Smooth muscle cell (in vitro differentiated cells): Measurements from ENCODE around the gene WBP1. TPM values are rescaled to one million over a fixed set of nuclear protein-coding genes. Genes with fewer than 3 reads are reported as not detected.
"Not testable (repeated sequence)": the region's sequence is repeated elsewhere in the genome, so short reads cannot be mapped to it uniquely, and the experiment has no call there.

Experiments
- DNase-seq: peaks from one replicate; lab custom pipeline; 2025; ENCODE audit not compliant: unreplicated experiment; lab: John Stamatoyannopoulos, UW
- H2AFZ ChIP-seq: fragments of 200-600 bp; sonication (generic); 2 replicates; pipeline ENCODE4 v1.6.0; 2016; ENCODE audit warnings: antibody characterized with exemption, low read depth, mild to moderate bottlenecking
- H3F3A ChIP-seq: fragments of 200-600 bp; sonication (generic); 2 replicates; pipeline ENCODE4 v1.6.0; 2017; ENCODE audit warnings: antibody characterized with exemption, low read depth
- H3K27ac ChIP-seq: fragments of 200-600 bp; sonication (generic); 2 replicates; pipeline ENCODE4 v1.5.1; 2016; ENCODE audit warnings: low read depth, mild to moderate bottlenecking
- H3K27me3 ChIP-seq: fragments of 200-600 bp; sonication (generic); 2 replicates; pipeline ENCODE4 v1.6.1; 2016; ENCODE audit warnings: low read depth, mild to moderate bottlenecking
- H3K36me3 ChIP-seq: fragments of 200-600 bp; sonication (generic); 2 replicates; pipeline ENCODE4 v1.5.1; 2016; ENCODE audit warnings: low read depth
- H3K4me1 ChIP-seq: fragments of 200-600 bp; sonication (generic); 2 replicates; pipeline ENCODE4 v1.5.1; 2016; ENCODE audit warnings: low read depth
- H3K4me2 ChIP-seq: fragments of 200-600 bp; sonication (generic); 2 replicates; pipeline ENCODE4 v1.6.0; 2016; ENCODE audit warnings: mild to moderate bottlenecking
- H3K4me3 ChIP-seq: fragments of 200-600 bp; sonication (generic); 2 replicates; pipeline ENCODE4 v1.5.1; 2016; ENCODE audit warnings: mild to moderate bottlenecking
- H3K79me2 ChIP-seq: fragments of 200-600 bp; sonication (generic); 2 replicates; pipeline ENCODE4 v1.6.0; 2016; ENCODE audit warnings: low read depth, mild to moderate bottlenecking
- H3K9ac ChIP-seq: fragments of 200-600 bp; sonication (generic); 2 replicates; pipeline ENCODE4 v1.6.0; 2016; ENCODE audit warnings: low read depth
- H3K9me3 ChIP-seq: fragments of 200-600 bp; sonication (generic); replicated peaks from 2 replicates; pipeline ENCODE4 v1.5.1; 2016; ENCODE audit warnings: low read depth
- H4K20me1 ChIP-seq: fragments of 200-600 bp; sonication (generic); 2 replicates; pipeline ENCODE4 v1.6.0; 2016; ENCODE audit warnings: low read depth
- WGBS: methylation state at CpG from one replicate; pipeline ENCODE4 v1.1.7; 2016; ENCODE audit warnings: low lambda C conversion rate; 5-methylcytosine and 5-hydroxymethylcytosine counted together
- polyA plus RNA-seq: library from polyadenylated mRNA; unstranded; fragments of >200 nt; fragmentation: Nextera tagmentation; extraction: Ambion mirVana; gene quantifications from 2 replicates; pipeline ENCODE4 v1.2.1, GENCODE V29; 2016
- total RNA-seq: library from RNA; depleted of rRNA; stranded (reverse); fragments of >200 nt; gene quantifications from 2 replicates; pipeline ENCODE4 v1.2.3, GENCODE V29; 2014
- TF ChIP-seq, protein P1 (sequence below): fragments of 200-600 bp; sonication (generic); IDR thresholded peaks from 2 replicates; pipeline ENCODE4 v1.5.1; 2017; ENCODE audit warnings: borderline replicate concordance, mild to moderate bottlenecking, antibody characterized with exemption; ENCODE audit not compliant: insufficient read depth, poor library complexity, severe bottlenecking

The WBP1 gene
- total and polyA plus RNA-seq, 2 experiments from 2014 or later = 90.8 to 117 TPM

GRCh38 chr2:74481961-74482800, 23.9 kb downstream of the WBP1 start:
- Histone ChIP-seq H2AFZ (peak overlapping the region; percentile 86), H4K20me1 (no peaks in the 10 kb centered on the region), H3K79me2 (peaks cover 47% of the 10 kb centered on the region), H3K9me3 (no peaks in the 10 kb centered on the region), H3F3A (no peaks in the 10 kb centered on the region), H3K4me2 (peak overlapping the region; percentile 96), H3K4me3 (peak overlapping the region; percentile 79), H3K27ac (peak overlapping the region; percentile 20), H3K4me1 (peaks cover 18% of the 10 kb centered on the region), H3K27me3 (no peaks in the 10 kb centered on the region), H3K9ac (peak overlapping the region; percentile 42), H3K36me3 (no peaks in the 10 kb centered on the region)
- no peak for DNase-seq
- TF ChIP-seq, protein P1, sequence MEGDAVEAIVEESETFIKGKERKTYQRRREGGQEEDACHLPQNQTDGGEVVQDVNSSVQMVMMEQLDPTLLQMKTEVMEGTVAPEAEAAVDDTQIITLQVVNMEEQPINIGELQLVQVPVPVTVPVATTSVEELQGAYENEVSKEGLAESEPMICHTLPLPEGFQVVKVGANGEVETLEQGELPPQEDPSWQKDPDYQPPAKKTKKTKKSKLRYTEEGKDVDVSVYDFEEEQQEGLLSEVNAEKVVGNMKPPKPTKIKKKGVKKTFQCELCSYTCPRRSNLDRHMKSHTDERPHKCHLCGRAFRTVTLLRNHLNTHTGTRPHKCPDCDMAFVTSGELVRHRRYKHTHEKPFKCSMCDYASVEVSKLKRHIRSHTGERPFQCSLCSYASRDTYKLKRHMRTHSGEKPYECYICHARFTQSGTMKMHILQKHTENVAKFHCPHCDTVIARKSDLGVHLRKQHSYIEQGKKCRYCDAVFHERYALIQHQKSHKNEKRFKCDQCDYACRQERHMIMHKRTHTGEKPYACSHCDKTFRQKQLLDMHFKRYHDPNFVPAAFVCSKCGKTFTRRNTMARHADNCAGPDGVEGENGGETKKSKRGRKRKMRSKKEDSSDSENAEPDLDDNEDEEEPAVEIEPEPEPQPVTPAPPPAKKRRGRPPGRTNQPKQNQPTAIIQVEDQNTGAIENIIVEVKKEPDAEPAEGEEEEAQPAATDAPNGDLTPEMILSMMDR = no peak
- WGBS = 2% methylated on average over 74 of the region's 80 CpGs

GRCh38 chr2:74482801-74483674, 24.8 kb downstream of the WBP1 start, which contains the start of the genes CCDC142 and TTC31:
Gene CCDC142 (minus strand): TSS chr2:74482998. CDS start chr2:74482837, 161 bp downstream.
Gene TTC31 (plus strand): TSS chr2:74483081. CDS start chr2:74483096, 15 bp downstream.
- Histone ChIP-seq H3K4me2 (peak within 1 kb of the TSS; percentile 96), H3K9ac (peak within 1 kb of the TSS; percentile 42), H3K9me3 (no peaks in the 10 kb centered on the region), H3F3A (no peaks in the 10 kb centered on the region), H3K27me3 (no peaks in the 10 kb centered on the region), H2AFZ (peak within 1 kb of the TSS; percentile 86), H3K4me3 (peak within 1 kb of the TSS; percentile 79), H3K36me3 (no peaks in the 10 kb centered on the region), H4K20me1 (no peaks in the 10 kb centered on the region), H3K4me1 (peaks cover 18% of the 10 kb centered on the region), H3K79me2 (peaks cover 47% of the 10 kb centered on the region), H3K27ac (peak within 1 kb of the TSS; percentile 20)
- peak; percentile 90 for DNase-seq
- TF ChIP-seq, protein P1 = peak; percentile 84
- WGBS = 3% methylated on average over 50 of the region's 50 CpGs

DNA sequence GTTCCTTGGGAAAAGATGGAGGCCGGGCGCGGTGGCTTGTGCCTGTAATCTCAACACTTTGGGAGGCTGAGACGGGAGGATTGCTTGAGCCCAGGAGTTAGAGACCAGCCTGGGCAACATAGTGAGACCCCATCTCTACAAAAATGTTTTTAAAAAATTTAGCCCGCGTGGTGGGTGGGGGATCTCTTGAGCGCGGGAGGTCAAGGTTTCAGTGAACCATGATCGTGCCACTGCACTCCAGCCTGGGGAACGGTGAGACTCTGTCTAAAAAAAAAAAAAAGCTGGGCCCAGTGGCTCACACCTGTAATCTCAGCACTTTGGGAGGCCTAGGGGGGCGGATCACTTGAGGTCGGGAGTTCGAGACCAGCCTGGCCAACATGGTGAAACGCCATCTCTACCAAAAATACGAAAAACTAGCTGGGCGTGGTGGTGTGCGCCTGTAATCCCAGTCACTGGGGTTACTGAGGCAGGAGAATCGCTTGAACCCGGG, 25.5 kb downstream of the WBP1 start:
- H3F3A ChIP-seq, DNase-seq, H4K20me1 ChIP-seq, H3K27ac ChIP-seq, H3K36me3 ChIP-seq, H3K27me3 ChIP-seq, H3K9me3 ChIP-seq: not testable (repeated sequence)
- WGBS = 94% methylated on average over 19 of the region's 19 CpGs
- Histone ChIP-seq H3K4me2 (peak overlapping the region; percentile 96), H3K79me2 (peaks cover 47% of the 10 kb centered on the region), H3K4me1 (peaks cover 18% of the 10 kb centered on the region), H3K4me3 (peak overlapping the region; percentile 79), H2AFZ (peak overlapping the region; percentile 86), H3K9ac (peak overlapping the region; percentile 42)

DNA sequence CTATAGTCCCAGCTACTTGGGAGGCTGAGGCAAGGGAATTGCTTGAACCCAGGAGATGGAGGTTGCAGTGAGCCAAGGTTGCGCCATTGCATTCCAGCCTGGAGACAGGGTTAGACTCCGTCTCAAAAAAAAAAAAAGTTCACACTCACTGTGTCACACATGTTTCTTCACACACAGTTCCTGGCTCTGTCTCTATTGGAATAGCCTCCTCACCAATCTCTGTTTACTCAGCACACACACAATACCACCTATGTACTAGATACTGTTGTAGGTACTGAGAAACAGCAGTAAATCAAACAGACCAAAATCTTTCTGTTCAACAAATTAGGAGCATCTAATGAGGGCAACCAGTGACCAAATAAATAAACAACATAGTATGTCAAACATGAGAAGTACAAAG, 27.9 kb downstream of the WBP1 start:
- peaks cover 15% of the 10 kb centered on the region for H3K4me1 ChIP-seq
- no peak overlapping the region for H2AFZ ChIP-seq
- H3K27me3 ChIP-seq = no peaks in the 10 kb centered on the region
- H3K9ac ChIP-seq = no peak overlapping the region
- H3F3A ChIP-seq = no peaks in the 10 kb centered on the region
- no peak overlapping the region for H3K27ac ChIP-seq
- no peak overlapping the region for H3K4me3 ChIP-seq
- WGBS = 100% methylated on average over 2 of the region's 2 CpGs
- no peaks in the 10 kb centered on the region for H3K36me3 ChIP-seq
- TF ChIP-seq, protein P1 = no peak
- DNase-seq = no peak
- H3K79me2 ChIP-seq = peaks cover 30% of the 10 kb centered on the region
- no peaks in the 10 kb centered on the region for H3K9me3 ChIP-seq
- H4K20me1 ChIP-seq = no peaks in the 10 kb centered on the region
- no peak overlapping the region for H3K4me2 ChIP-seq
